Peyer's patch (tissue), 4 donors: ENCODE results near the gene SMTN. TPM values are rescaled to one million over a fixed set of nuclear protein-coding genes. Genes with fewer than 3 reads are reported as not detected.

Experiments
- DNase-seq, 3 donors: peaks; one replicate each; pipeline ENCODE4 v3.0.0-alpha.2; 2017 to 2019
- H3K27ac ChIP-seq, 4 donors: fragments of 200-600 bp; sonication (generic); one replicate each; pipeline ENCODE4 v1.5.1; 2016 to 2019
- H3K27me3 ChIP-seq, 2 donors: fragments of 200-600 bp; sonication (generic); one replicate each; pipeline ENCODE4 v1.5.1; 2019
- H3K36me3 ChIP-seq, 3 donors: fragments of 200-600 bp; sonication (generic); one replicate each; pipeline ENCODE4 v1.5.1; 2016 to 2019
- H3K4me1 ChIP-seq, 4 donors: fragments of 200-600 bp; sonication (generic); one replicate each; pipeline ENCODE4 v1.5.1; 2016 to 2019
- H3K4me3 ChIP-seq, 4 donors: fragments of 200-600 bp; sonication (generic); 1 replicate in 3 of 4; 2 replicates in 1 of 4; pipeline ENCODE4 v1.5.1; 2016 to 2019; ENCODE audit warnings: mild to moderate bottlenecking in 1 of 4
- H3K9me3 ChIP-seq, 4 donors: fragments of 200-600 bp; sonication (generic); one replicate each; pipeline ENCODE4 v1.5.1; 2016 to 2019; ENCODE audit warnings: mild to moderate bottlenecking in 1 of 4
- POLR2A ChIP-seq, 2 donors: fragments of 450-650 bp; IDR thresholded peaks; one replicate each; pipeline ENCODE4 v1.5.1; 2017; ENCODE audit warnings: antibody characterized with exemption in 2 of 2, mild to moderate bottlenecking in 2 of 2, moderate library complexity in 2 of 2
- total RNA-seq, 4 donors: library from RNA; depleted of rRNA; stranded (reverse); fragments of >200 nt; gene quantifications; one replicate each; pipeline ENCODE4 v1.1.0, GENCODE V29; 2016
- TF ChIP-seq, protein P1 (sequence below), 6 experiments: fragments of 450-650 bp in 4 of 6; fragments of 200-600 bp in 2 of 6; sonication (generic) in 1 of 6; IDR thresholded peaks; one replicate each; pipeline ENCODE4 v1.5.1; 2017 to 2019; ENCODE audit warnings: antibody characterized with exemption in 6 of 6, mild to moderate bottlenecking in 3 of 6, moderate library complexity in 1 of 6

Gene SMTN
- total RNA-seq, 4 donors from 2014 or later, result 23.1 to 124 (median 75.9) TPM

DNA sequence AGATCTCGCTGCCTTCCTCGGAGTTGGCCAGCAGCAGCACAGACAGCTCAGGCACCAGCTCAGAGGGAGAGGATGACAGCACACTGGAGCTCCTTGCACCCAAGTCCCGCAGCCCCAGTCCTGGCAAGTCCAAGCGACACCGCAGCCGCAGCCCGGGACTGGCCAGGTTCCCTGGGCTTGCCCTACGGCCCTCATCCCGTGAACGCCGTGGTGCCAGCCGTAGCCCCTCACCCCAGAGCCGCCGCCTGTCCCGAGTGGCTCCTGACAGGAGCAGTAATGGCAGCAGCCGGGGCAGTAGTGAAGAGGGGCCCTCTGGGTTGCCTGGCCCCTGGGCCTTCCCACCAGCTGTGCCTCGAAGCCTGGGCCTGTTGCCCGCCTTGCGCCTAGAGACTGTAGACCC is 52.8 kb downstream of the SMTN start:
- Histone ChIP-seq H3K36me3 (peaks cover 0 to 14% (median 0%) of the 10 kb centered on the region in 3 donors), H3K27ac (no peak overlapping the region), H3K9me3 (no peaks in the 10 kb centered on the region), H3K4me1 (no peaks in the 10 kb centered on the region), H3K4me3 (no peak overlapping the region), H3K27me3 (no peaks in the 10 kb centered on the region)
- DNase-seq, result peak in 1 of 3 donors; percentile 42
- TF ChIP-seq, protein P1, sequence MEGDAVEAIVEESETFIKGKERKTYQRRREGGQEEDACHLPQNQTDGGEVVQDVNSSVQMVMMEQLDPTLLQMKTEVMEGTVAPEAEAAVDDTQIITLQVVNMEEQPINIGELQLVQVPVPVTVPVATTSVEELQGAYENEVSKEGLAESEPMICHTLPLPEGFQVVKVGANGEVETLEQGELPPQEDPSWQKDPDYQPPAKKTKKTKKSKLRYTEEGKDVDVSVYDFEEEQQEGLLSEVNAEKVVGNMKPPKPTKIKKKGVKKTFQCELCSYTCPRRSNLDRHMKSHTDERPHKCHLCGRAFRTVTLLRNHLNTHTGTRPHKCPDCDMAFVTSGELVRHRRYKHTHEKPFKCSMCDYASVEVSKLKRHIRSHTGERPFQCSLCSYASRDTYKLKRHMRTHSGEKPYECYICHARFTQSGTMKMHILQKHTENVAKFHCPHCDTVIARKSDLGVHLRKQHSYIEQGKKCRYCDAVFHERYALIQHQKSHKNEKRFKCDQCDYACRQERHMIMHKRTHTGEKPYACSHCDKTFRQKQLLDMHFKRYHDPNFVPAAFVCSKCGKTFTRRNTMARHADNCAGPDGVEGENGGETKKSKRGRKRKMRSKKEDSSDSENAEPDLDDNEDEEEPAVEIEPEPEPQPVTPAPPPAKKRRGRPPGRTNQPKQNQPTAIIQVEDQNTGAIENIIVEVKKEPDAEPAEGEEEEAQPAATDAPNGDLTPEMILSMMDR (IDR thresholded peaks at IDR 0.05), result no peak
- TF ChIP-seq POLR2A (IDR thresholded peaks at IDR 0.05), result no peak

DNA sequence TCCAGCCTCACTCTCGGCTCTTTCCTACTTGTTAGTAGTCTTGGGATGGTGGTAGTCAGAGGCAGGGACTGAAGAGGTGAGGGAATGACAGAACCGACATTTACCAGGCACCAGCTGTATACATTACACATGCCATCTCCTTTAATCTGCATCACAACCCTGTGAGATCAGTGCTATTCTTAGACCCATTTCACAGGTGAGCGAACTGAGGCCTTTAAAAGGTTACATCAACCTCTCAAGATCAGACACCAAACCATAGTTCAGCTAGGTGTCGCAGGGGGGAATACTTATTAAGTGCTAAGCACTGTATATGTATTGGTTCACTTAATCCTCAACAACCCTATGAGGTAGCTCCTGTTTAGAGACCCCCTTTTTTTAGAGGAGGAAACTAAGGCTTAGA is 53.6 kb downstream of the SMTN start:
- Histone ChIP-seq H3K4me3 (no peak overlapping the region), H3K4me1 (no peaks in the 10 kb centered on the region), H3K9me3 (no peaks in the 10 kb centered on the region), H3K27ac (no peak overlapping the region), H3K27me3 (no peaks in the 10 kb centered on the region), H3K36me3 (peaks cover 0 to 14% (median 0%) of the 10 kb centered on the region in 3 donors)
- no peak for DNase-seq
- no peak for TF ChIP-seq POLR2A (IDR thresholded peaks at IDR 0.05)
- TF ChIP-seq, protein P1 (IDR thresholded peaks at IDR 0.05), result no peak

DNA sequence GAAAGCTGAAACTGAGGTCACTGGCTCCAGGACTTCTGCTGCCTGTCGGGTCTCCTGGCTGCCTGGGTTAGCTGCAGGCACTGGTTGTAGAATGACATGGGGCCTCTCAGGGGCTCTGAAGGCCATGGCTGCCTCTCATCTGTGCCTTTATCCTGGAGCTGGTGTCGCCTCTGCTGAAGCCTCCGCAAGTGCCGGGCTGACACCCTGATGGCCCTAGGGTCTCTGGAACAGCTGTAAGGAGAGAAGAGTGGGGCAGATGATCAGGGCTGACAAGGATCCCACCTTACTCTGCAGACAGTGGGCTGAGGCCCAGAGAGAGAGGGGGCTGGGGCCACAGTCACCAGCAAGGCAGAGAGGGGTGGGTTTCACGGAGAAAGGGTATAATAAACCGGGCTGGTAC is 54.6 kb downstream of the SMTN start:
- TF ChIP-seq POLR2A (IDR thresholded peaks at IDR 0.05), result no peak
- TF ChIP-seq, protein P1 (IDR thresholded peaks at IDR 0.05), result no peak

DNA sequence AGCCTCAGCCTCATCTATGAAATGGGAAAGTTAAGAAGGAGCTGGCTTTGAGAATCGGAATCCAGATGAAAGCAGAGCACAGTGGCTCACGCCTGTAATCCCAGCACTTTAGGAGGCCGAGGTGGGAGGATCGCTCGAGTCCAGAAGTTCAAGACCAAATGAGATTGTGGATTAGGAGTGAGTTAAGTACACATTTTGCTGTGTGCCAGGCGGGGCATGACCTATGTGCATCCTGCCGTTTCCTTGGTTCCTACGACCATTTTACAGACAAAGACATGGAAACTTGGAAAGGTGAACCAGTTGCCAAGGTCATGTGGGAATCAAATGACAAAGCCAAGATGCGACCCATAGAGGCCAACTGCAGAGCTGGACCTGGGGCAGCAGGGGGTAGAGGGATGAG is 55.0 kb downstream of the SMTN start:
- peaks cover 0 to 7% (median 0%) of the 10 kb centered on the region in 3 donors for H3K36me3 ChIP-seq
- TF ChIP-seq, protein P1 (IDR thresholded peaks at IDR 0.05), result no peak
- no peak for TF ChIP-seq POLR2A (IDR thresholded peaks at IDR 0.05)
- no peak overlapping the region for H3K4me3 ChIP-seq
- H3K4me1 ChIP-seq, result no peaks in the 10 kb centered on the region
- no peaks in the 10 kb centered on the region for H3K27me3 ChIP-seq
- no peak overlapping the region for H3K27ac ChIP-seq
- no peak for DNase-seq
- no peaks in the 10 kb centered on the region for H3K9me3 ChIP-seq

More for the DNA sequence above, 54.6 kb downstream of the SMTN start:
- no peaks in the 10 kb centered on the region for H3K27me3 ChIP-seq
- no peaks in the 10 kb centered on the region for H3K9me3 ChIP-seq
- no peaks in the 10 kb centered on the region for H3K4me1 ChIP-seq
- no peak overlapping the region for H3K4me3 ChIP-seq
- no peak overlapping the region for H3K27ac ChIP-seq
- peaks cover 0 to 11% (median 0%) of the 10 kb centered on the region in 3 donors for H3K36me3 ChIP-seq
- DNase-seq, result peak in 1 of 3 donors; percentile 44

DNA sequence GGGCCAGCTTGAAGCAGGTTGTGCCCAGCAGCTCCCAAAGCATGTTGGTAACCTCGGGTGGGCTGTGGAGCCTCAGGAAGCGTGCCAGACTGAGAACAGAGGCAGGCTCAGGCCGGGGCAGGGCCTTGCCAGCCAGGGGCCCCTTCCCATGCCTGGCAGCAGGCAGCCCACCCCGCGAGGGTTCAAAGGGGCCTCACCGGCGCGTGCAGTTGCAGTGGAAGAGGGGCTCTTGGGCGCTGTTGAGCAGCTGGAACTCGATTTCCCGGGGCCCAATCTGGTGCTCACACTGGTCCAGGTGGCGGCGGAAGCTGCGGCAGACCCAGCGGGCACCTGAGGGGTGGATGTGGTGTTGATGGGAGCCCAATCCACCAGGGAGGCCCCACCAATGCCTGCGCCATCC is 55.6 kb downstream of the SMTN start:
- Histone ChIP-seq H3K27me3 (no peaks in the 10 kb centered on the region), H3K4me3 (no peak overlapping the region), H3K36me3 (peaks cover 0 to 5% (median 0%) of the 10 kb centered on the region in 3 donors), H3K4me1 (no peaks in the 10 kb centered on the region), H3K27ac (no peak overlapping the region), H3K9me3 (no peaks in the 10 kb centered on the region)
- DNase-seq, result no peak
- TF ChIP-seq POLR2A (IDR thresholded peaks at IDR 0.05), result no peak
- TF ChIP-seq, protein P1 (IDR thresholded peaks at IDR 0.05), result no peak

DNA sequence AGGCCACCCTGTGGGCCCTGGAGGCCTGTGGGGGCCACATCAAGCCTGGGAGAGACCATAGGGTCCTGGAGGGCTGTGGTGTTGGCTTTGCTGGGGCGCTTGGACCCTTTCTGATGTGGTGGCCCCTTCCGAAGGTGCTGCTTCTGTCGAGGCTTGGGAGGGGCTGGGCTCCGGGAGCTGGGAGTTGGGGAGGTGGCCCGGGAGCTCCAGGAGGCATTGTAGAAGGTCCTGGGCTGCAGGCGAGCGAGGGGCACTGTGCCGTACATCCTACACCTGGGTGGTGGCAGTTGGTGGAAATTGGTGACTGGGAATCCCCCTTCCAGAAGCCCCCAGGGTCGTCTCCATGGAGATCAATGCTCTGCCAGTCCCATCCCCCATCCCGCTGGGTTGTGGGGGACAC is 56.6 kb downstream of the SMTN start:
- no peak for DNase-seq
- H3K36me3 ChIP-seq, result peaks cover 0 to 5% (median 0%) of the 10 kb centered on the region in 3 donors
- H3K27me3 ChIP-seq, result no peaks in the 10 kb centered on the region
- TF ChIP-seq, protein P1 (IDR thresholded peaks at IDR 0.05), result no peak
- TF ChIP-seq POLR2A (IDR thresholded peaks at IDR 0.05), result no peak
- H3K9me3 ChIP-seq, result no peaks in the 10 kb centered on the region
- no peaks in the 10 kb centered on the region for H3K4me1 ChIP-seq
- H3K27ac ChIP-seq, result no peak overlapping the region
- H3K4me3 ChIP-seq, result no peak overlapping the region
